NOMO-1 (cell line): ENCODE data around the gene TRRAP.
A peak's percentile ranks its signal among the peaks of the same experiment; 100 is the strongest.
"Not testable (repeated sequence)": the region's sequence is repeated elsewhere in the genome, so short reads cannot be mapped to it uniquely, and the experiment has no call there.

Source experiments
- DNase-seq, 2 experiments: peaks; one replicate each; lab custom pipeline; 2025; ENCODE audit not compliant: unreplicated experiment in 2 of 2; lab: John Stamatoyannopoulos, UW

The TRRAP gene

DNA sequence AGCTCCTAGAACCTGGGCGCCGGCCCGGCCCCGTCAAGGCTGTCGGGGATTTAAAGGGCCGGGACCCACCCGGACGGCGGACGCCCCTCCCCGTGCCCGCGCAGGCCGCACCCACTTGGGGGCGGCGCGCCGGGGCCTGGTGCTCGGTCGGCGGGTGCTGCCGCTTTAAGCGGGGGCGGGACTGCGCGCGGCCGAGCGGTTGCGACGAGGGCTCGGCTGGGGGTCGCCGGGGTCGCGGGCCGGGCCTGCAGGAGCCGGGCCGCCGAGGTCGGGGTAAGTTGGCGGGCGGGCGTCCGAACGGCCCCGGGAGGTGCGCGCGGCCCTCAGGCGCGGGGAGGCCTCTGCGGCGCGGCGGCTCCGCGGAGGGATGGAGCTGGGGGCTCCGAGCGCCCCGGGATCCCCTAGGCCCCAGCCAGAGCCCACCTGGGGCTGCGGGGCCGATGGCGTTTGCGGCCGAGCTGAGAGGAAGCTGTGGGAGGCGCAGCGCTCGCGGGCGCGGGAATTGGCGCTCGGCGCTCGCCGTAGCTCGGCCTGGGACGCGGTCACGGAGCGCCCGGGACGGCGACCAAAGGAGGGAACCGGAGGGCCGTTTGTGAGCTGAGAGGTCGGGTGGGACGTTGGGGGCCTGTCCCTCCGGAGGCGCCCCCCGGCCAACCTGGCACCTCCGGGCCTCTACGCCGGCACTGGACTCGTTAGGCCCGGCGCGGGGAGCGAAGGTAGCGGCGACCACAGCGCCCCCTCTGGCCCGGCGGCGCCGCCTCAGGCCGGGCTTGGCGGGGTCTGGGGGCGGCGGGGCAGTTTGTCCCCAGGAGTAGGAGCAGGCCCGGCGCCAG is at the start of gene TRRAP:
TSS of gene TRRAP (plus strand) at position 168 of the 833 bp plus-strand sequence. CDS start 2,619 bp downstream, outside the sequence.
- peak; percentile 46 to 72 for DNase-seq

DNA sequence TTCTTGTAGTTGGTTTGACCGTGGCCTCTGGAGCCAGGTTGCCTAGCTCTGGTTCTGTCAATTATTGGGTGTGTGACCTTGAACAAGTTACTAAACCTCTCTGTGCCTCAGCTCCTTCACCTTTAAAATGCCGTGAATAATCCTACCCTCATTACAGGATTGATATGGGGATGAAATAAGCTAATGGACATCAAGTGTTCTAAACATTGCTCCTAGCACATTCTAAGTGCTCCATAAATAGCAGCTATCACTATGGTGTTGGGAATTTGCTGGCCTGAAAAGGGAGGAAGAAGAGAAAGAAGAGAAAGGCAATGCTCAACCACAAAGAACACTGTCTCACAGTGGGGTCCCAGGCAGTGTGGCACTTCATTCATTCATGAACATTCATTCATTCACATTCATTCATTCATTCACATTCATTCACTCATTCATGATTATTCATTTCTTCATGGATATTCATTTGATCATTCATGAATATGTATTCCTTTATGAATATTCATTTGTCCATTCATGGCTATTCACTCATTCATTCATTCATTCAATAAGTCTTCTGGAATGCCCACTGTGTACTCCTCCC is 47.3 kb upstream of the TRRAP start:
- DNase-seq, result no peak

DNA sequence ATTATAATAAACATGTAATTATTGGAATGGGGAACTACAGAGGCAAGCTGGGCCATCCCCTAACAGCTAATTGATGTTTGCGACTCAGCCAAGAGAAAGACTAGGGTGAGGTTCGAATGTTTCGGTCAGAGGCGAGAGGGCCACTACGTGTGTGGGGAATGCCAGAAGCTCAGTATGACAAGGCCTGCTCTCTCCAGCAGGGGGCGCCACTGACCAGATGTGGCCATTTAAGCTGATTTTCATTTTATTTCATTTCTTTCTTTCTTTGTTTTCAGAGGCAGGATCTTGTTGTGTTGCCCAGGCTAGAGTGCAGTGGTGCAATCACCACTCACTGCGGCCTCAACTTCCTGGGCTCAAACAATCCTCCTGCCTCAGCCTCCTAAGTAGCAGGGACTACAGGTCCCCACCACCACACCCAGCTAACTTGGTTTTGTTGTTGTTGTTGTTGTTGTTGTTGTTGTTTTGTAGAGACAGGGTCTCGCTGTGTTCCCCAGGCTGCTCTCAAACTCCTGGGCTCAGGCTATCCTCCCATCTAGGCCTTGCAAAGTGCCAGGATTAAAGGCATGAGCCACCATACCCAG is 46.6 kb upstream of the TRRAP start:
- no peak for DNase-seq

DNA sequence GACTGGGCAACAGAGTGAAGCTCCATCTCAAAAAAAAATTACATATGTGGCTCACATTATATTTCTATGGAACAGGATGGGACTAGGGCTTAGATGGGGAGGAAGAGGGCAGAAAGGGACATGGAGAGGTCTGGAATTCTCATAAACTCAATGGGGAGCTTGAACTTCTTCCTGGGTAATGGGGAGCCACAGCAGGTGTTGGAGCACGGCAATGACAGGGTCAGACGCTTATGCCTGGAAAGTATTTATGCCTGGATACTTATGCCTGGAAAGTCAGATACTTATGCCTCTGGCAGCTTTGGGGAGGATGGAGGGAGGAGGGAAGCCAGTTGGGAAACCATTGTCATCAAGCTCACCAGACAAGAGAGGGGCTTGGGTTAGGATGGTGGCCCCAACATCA is 45.3 kb upstream of the TRRAP start:
- no peak for DNase-seq

DNA sequence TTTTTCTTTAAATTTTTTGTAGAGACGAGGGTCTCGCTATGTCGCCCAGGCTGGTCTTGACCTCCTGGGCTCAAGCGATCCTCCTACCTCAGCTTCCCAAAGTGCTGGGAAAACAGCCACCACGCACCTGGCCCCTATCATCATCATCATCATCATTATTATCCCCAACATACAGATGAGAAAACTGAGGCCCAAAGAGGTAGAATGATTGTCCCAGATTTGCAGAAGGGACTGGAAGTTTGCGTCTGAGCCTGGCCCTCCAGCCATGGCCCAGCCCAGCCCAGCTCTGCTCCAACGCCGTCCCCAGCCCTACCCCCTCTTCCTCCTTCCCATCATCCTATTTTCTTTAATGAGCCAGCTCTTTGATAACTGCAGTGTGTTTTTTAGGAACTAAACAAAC is 43.4 kb upstream of the TRRAP start:
- DNase-seq, result no peak

GRCh38 chr7:98836811-98837629 is 41.3 kb upstream of the TRRAP start:
- DNase-seq, result peak; percentile 47 to 49

GRCh38 chr7:98837630-98837972 is 40.7 kb upstream of the TRRAP start:
- no peak for DNase-seq

DNA sequence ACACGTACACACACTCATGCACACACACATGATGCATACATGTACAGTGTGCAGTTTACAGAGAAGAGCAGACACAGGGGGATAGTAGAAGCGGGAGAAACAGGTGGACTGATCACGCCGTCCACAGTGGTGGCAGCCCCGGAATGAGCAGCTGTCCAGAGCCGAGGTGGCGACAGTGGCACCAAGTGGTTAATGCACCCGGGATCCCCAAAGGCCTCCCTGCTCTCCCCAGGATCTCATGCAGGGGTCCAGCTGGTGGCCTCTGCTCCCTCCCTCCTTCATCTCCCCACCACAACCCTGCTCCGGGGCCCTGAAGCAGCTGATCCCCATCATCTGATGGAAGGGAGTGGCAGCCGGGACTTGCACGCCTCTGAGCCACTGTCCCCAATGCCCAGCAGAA is 38.2 kb upstream of the TRRAP start:
- DNase-seq, result no peak

- DNase-seq, result no peak
Observed at GRCh38 chr7:98840722-98841121, 37.6 kb upstream of the TRRAP start.

GRCh38 chr7:98841179-98841997 is 36.9 kb upstream of the TRRAP start:
- DNase-seq, result peak; percentile 34 to 39

GRCh38 chr7:98842552-98842951 is 35.8 kb upstream of the TRRAP start:
- not testable (repeated sequence) for DNase-seq

GRCh38 chr7:98848918-98849317 is 29.4 kb upstream of the TRRAP start:
- no peak for DNase-seq

DNA sequence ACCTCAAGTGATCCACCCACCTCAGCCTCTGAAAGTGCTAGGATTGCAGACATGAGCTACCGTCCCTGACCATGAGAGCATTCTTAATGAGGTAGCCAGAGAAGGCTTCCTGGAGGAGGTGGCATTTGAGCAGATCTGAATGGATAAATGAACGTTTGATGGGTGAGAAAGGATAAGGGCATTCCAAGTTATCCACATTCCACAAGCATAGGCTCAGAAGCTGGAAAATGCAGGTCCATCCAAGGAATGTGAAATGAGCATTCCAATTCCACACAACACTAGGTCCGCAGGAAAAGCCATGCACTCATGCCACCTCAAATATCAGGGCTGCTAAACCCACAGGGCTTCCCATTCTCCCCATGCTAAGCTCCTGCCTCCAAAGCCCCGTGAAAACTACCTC is 25.5 kb upstream of the TRRAP start:
- no peak for DNase-seq

DNA sequence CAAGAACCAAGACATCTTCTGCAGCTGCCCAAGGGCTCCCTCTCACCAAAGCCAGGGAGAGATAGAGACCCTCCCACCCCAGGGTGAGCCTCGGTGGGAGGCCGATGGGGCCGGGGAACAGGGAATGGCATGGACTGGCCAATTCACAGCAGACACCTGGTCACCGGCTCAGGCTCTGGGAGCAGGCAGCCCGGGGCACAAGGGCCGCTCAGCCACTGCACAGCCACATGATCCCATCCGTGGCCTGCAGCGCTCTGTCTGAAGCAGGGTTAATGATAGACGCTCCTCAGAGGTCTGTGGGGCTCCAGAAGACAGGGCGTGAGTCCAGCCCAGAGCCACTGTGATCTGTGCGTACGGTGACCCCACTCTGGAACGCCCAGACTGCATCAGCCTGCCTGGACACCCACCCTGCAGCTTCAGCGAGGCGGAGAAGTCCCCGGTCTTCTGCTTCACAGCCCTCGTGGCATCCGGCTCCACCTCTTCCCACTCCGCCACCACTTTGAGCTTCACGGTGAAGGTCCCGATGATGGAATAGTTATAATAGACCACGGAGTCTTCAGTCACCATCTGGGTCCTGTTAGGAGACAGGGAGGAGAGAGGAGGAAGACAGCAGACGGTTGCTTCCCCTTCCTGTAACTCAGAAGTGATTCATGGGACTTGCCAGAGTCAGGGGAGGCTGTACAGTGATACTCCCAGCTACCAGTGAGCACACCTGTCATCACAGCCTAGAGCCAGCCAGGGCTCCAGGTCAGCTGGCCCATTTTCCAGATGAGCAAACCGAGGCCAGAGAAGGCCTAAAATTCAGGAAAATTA is 22.5 kb upstream of the TRRAP start:
- no peak for DNase-seq

DNA sequence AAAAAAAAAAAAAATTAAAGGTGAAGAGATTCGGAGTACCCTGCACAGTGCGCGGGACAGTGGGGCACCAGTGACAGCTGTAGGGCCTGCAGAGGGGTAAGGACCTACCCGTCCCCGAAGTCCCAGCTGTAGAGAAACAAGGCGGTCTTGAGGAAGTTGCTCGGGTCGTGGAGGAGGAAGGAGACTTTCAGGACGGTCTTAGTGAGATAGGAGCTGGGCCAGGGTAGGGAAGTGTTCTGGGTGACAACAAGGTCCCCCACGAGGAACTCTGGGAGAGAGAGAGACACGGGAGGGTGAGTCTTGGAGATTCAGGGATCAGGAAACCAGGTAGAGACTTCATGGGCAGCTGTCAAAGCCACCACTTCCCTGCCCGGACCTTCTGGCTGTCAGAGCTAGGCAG is 18.3 kb upstream of the TRRAP start:
- DNase-seq, result no peak

DNA sequence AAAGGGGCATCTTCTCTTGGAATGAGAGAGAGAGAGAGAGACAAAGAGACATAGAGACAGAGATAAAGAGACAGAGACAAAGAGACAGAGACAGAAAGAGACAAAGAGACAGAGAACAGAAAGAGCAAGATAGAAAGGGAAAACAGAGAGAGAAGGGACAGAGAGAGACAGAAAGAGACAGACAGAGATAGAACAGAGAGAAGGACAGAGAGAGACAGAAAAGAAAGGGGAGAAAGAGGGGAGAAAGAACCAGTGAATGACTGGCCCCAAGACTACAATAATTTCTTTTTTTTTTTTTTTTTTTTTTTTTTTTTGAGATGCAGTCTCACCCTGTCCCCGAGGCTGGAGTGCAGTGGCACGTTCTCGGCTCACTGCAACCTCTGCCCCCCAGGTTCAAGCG is 16.1 kb upstream of the TRRAP start:
- no peak for DNase-seq

DNA sequence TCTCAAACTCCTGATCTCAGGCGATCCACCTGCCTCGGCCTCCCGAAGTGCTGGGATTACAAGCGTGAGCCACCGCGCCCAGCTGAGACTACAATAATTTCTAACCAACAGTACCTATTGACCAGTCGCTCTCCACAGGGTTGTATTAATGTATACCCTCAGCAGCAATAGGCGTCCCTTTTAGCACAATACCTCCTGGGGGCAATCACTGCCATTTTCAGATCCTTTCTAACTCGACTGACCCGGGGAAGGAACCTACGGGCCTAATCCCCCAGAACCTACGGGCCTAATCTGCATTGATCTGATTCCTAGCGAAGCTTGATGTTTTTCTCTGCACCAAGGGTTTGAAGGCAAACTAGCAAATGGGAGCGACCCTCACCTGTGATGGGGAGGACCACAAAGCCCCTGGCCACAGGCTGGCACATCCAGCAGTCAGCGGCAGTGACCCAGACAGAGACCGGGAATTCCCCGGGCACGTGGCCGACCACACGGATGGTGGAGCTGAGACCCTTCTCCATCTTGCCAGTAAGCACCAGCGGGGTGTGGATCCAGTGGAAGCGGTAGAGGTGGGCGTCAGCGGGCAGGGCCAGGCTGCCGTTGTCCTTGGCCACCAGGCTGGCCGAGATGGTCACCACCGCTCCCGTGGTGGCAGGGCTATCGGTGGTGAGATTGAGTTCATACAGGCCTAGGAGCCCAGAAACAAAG is 15.5 kb upstream of the TRRAP start:
- no peak for DNase-seq

- DNase-seq, result no peak
Observed at GRCh38 chr7:98863601-98864000, 14.7 kb upstream of the TRRAP start.
